ENCODE measurements around the gene KIRREL1.
A peak's percentile ranks its signal among the peaks of the same experiment; 100 is the strongest.

Gene KIRREL1

GRCh38 chr1:157992833-157993146 lies 655 bp upstream of the KIRREL1 start:
- no peaks in the 10 kb centered on the region for H3K9me3 ChIP-seq (ENCODE audit: control insufficient read depth in 2 of 2, low read length in 2 of 2)
- peaks cover 36% of the 10 kb centered on the region for H3K4me1 ChIP-seq (ENCODE audit: control insufficient read depth, insufficient read depth, low read length)
- peaks cover 2 to 4% of the 10 kb centered on the region in 2 donors for H3K27me3 ChIP-seq (ENCODE audit: control insufficient read depth in 1 of 2, insufficient read depth in 2 of 2, low read length in 2 of 2)
- peaks cover 0 to 2% of the 10 kb centered on the region in 2 donors for H3K36me3 ChIP-seq (ENCODE audit: control insufficient read depth in 2 of 2, insufficient read depth in 2 of 2, low read length in 2 of 2)
- peak overlapping the region; percentile 47 to 63 for H3K9ac ChIP-seq (ENCODE audit: low read length in 2 of 2)
- peak overlapping the region; percentile 61 to 87 for H3K4me3 ChIP-seq (ENCODE audit: low read length in 2 of 2)
- peak overlapping the region; percentile 37 for H3K27ac ChIP-seq (ENCODE audit: low read length)

GRCh38 chr1:157993918-157994605 lies 617 bp downstream of the KIRREL1 start:
- Histone ChIP-seq H3K4me1 (ENCODE audit: control insufficient read depth, insufficient read depth, low read length) (peaks cover 43% of the 10 kb centered on the region), H3K9me3 (ENCODE audit: control insufficient read depth in 2 of 2, low read length in 2 of 2) (no peaks in the 10 kb centered on the region), H3K9ac (ENCODE audit: low read length in 2 of 2) (peak overlapping the region; percentile 84 to 87), H3K27ac (ENCODE audit: low read length) (peak overlapping the region; percentile 66), H3K4me3 (ENCODE audit: low read length in 2 of 2) (peak overlapping the region; percentile 74 to 87), H3K36me3 (ENCODE audit: control insufficient read depth in 2 of 2, insufficient read depth in 2 of 2, low read length in 2 of 2) (peaks cover 0 to 2% of the 10 kb centered on the region in 2 donors), H3K27me3 (ENCODE audit: control insufficient read depth in 1 of 2, insufficient read depth in 2 of 2, low read length in 2 of 2) (peaks cover 2% of the 10 kb centered on the region in 2 donors)

GRCh38 chr1:157994704-157995582 lies 1.5 kb downstream of the KIRREL1 start:
- Histone ChIP-seq H3K4me3 (ENCODE audit: low read length in 2 of 2) (peak overlapping the region; percentile 74 to 87), H3K36me3 (ENCODE audit: control insufficient read depth in 2 of 2, insufficient read depth in 2 of 2, low read length in 2 of 2) (peaks cover 0 to 3% of the 10 kb centered on the region in 2 donors), H3K4me1 (ENCODE audit: control insufficient read depth, insufficient read depth, low read length) (peaks cover 43% of the 10 kb centered on the region), H3K9me3 (ENCODE audit: control insufficient read depth in 2 of 2, low read length in 2 of 2) (no peaks in the 10 kb centered on the region), H3K27me3 (ENCODE audit: control insufficient read depth in 1 of 2, insufficient read depth in 2 of 2, low read length in 2 of 2) (peaks cover 2% of the 10 kb centered on the region in 2 donors), H3K27ac (ENCODE audit: low read length) (peak overlapping the region; percentile 62), H3K9ac (ENCODE audit: low read length in 2 of 2) (peak overlapping the region; percentile 71 to 84)

- Histone ChIP-seq H3K4me3 (ENCODE audit: low read length in 2 of 2) (peak overlapping the region in 1 of 2 donors; percentile 87), H3K36me3 (ENCODE audit: control insufficient read depth in 2 of 2, insufficient read depth in 2 of 2, low read length in 2 of 2) (peaks cover 0 to 5% of the 10 kb centered on the region in 2 donors), H3K27me3 (ENCODE audit: control insufficient read depth in 1 of 2, insufficient read depth in 2 of 2, low read length in 2 of 2) (peaks cover under 1 to 2% of the 10 kb centered on the region in 2 donors), H3K9me3 (ENCODE audit: control insufficient read depth in 2 of 2, low read length in 2 of 2) (no peaks in the 10 kb centered on the region), H3K9ac (ENCODE audit: low read length in 2 of 2) (peak overlapping the region; percentile 51 to 84), H3K4me1 (ENCODE audit: control insufficient read depth, insufficient read depth, low read length) (peaks cover 43% of the 10 kb centered on the region), H3K27ac (ENCODE audit: low read length) (peak overlapping the region; percentile 62)
Observed at GRCh38 chr1:157995583-157996169, 2.2 kb downstream of the KIRREL1 start.

- no peak overlapping the region for H3K27ac ChIP-seq (ENCODE audit: low read length)
- peaks cover 0 to 5% of the 10 kb centered on the region in 2 donors for H3K36me3 ChIP-seq (ENCODE audit: control insufficient read depth in 2 of 2, insufficient read depth in 2 of 2, low read length in 2 of 2)
- H3K4me1 ChIP-seq (ENCODE audit: control insufficient read depth, insufficient read depth, low read length), result peaks cover 43% of the 10 kb centered on the region
- H3K9ac ChIP-seq (ENCODE audit: low read length in 2 of 2), result no peak overlapping the region
- peak overlapping the region in 1 of 2 donors; percentile 22 for H3K4me3 ChIP-seq (ENCODE audit: low read length in 2 of 2)
- H3K27me3 ChIP-seq (ENCODE audit: control insufficient read depth in 1 of 2, insufficient read depth in 2 of 2, low read length in 2 of 2), result no peaks in the 10 kb centered on the region
- H3K9me3 ChIP-seq (ENCODE audit: control insufficient read depth in 2 of 2, low read length in 2 of 2), result no peaks in the 10 kb centered on the region
Observed at GRCh38 chr1:157996433-157996832, 3.0 kb downstream of the KIRREL1 start.

GRCh38 chr1:158000507-158000906 lies 7.1 kb downstream of the KIRREL1 start:
- H3K9ac ChIP-seq (ENCODE audit: low read length in 2 of 2), result no peak overlapping the region
- no peaks in the 10 kb centered on the region for H3K27me3 ChIP-seq (ENCODE audit: control insufficient read depth in 1 of 2, insufficient read depth in 2 of 2, low read length in 2 of 2)
- peaks cover 48% of the 10 kb centered on the region for H3K4me1 ChIP-seq (ENCODE audit: control insufficient read depth, insufficient read depth, low read length)
- peaks cover 0 to 5% of the 10 kb centered on the region in 2 donors for H3K36me3 ChIP-seq (ENCODE audit: control insufficient read depth in 2 of 2, insufficient read depth in 2 of 2, low read length in 2 of 2)
- H3K27ac ChIP-seq (ENCODE audit: low read length), result no peak overlapping the region
- H3K4me3 ChIP-seq (ENCODE audit: low read length in 2 of 2), result no peak overlapping the region
- H3K9me3 ChIP-seq (ENCODE audit: control insufficient read depth in 2 of 2, low read length in 2 of 2), result no peaks in the 10 kb centered on the region

GRCh38 chr1:158002022-158002630 lies 8.7 kb downstream of the KIRREL1 start:
- Histone ChIP-seq H3K27me3 (ENCODE audit: control insufficient read depth in 1 of 2, insufficient read depth in 2 of 2, low read length in 2 of 2) (no peaks in the 10 kb centered on the region), H3K9me3 (ENCODE audit: control insufficient read depth in 2 of 2, low read length in 2 of 2) (no peaks in the 10 kb centered on the region), H3K4me1 (ENCODE audit: control insufficient read depth, insufficient read depth, low read length) (peaks cover 48% of the 10 kb centered on the region), H3K4me3 (ENCODE audit: low read length in 2 of 2) (peak overlapping the region in 1 of 2 donors; percentile 40), H3K9ac (ENCODE audit: low read length in 2 of 2) (no peak overlapping the region), H3K27ac (ENCODE audit: low read length) (no peak overlapping the region), H3K36me3 (ENCODE audit: control insufficient read depth in 2 of 2, insufficient read depth in 2 of 2, low read length in 2 of 2) (peaks cover 0 to 3% of the 10 kb centered on the region in 2 donors)

- Histone ChIP-seq H3K4me3 (ENCODE audit: low read length in 2 of 2) (peak overlapping the region in 1 of 2 donors; percentile 40), H3K36me3 (ENCODE audit: control insufficient read depth in 2 of 2, insufficient read depth in 2 of 2, low read length in 2 of 2) (peaks cover 0 to 3% of the 10 kb centered on the region in 2 donors), H3K9ac (ENCODE audit: low read length in 2 of 2) (peak overlapping the region in 1 of 2 donors; percentile 31), H3K27ac (ENCODE audit: low read length) (no peak overlapping the region), H3K4me1 (ENCODE audit: control insufficient read depth, insufficient read depth, low read length) (peaks cover 54% of the 10 kb centered on the region), H3K27me3 (ENCODE audit: control insufficient read depth in 1 of 2, insufficient read depth in 2 of 2, low read length in 2 of 2) (no peaks in the 10 kb centered on the region), H3K9me3 (ENCODE audit: control insufficient read depth in 2 of 2, low read length in 2 of 2) (no peaks in the 10 kb centered on the region)
Observed at GRCh38 chr1:158002631-158003405, 9.4 kb downstream of the KIRREL1 start.

GRCh38 chr1:158003406-158003800 lies 10.0 kb downstream of the KIRREL1 start:
- Histone ChIP-seq H3K4me1 (ENCODE audit: control insufficient read depth, insufficient read depth, low read length) (peaks cover 59% of the 10 kb centered on the region), H3K27me3 (ENCODE audit: control insufficient read depth in 1 of 2, insufficient read depth in 2 of 2, low read length in 2 of 2) (no peaks in the 10 kb centered on the region), H3K9ac (ENCODE audit: low read length in 2 of 2) (peak overlapping the region; percentile 31 to 42), H3K4me3 (ENCODE audit: low read length in 2 of 2) (no peak overlapping the region), H3K9me3 (ENCODE audit: control insufficient read depth in 2 of 2, low read length in 2 of 2) (no peaks in the 10 kb centered on the region), H3K27ac (ENCODE audit: low read length) (no peak overlapping the region), H3K36me3 (ENCODE audit: control insufficient read depth in 2 of 2, insufficient read depth in 2 of 2, low read length in 2 of 2) (peaks cover 0 to 3% of the 10 kb centered on the region in 2 donors)

- Histone ChIP-seq H3K27me3 (ENCODE audit: control insufficient read depth in 1 of 2, insufficient read depth in 2 of 2, low read length in 2 of 2) (no peaks in the 10 kb centered on the region), H3K4me3 (ENCODE audit: low read length in 2 of 2) (no peak overlapping the region), H3K27ac (ENCODE audit: low read length) (no peak overlapping the region), H3K9ac (ENCODE audit: low read length in 2 of 2) (no peak overlapping the region), H3K36me3 (ENCODE audit: control insufficient read depth in 2 of 2, insufficient read depth in 2 of 2, low read length in 2 of 2) (no peaks in the 10 kb centered on the region), H3K4me1 (ENCODE audit: control insufficient read depth, insufficient read depth, low read length) (peaks cover 71% of the 10 kb centered on the region), H3K9me3 (ENCODE audit: control insufficient read depth in 2 of 2, low read length in 2 of 2) (no peaks in the 10 kb centered on the region)
Observed at GRCh38 chr1:158005224-158005623, 11.8 kb downstream of the KIRREL1 start.
